Stimulated activated CD4-positive, alpha-beta T cell treated with anti-CD3 and anti-CD28 coated beads, Interleukin-1b, Interleukin-23, amount 100 ng/mL, for 48 hours (primary cell): Measurements from ENCODE around the gene B3GLCT.
"Not testable (repeated sequence)": the region's sequence is repeated elsewhere in the genome, so short reads cannot be mapped to it uniquely, and the experiment has no call there.

Experiments used
- DNase-seq: peaks from one replicate; pipeline ENCODE4 v3.0.0-alpha.2; 2020

The B3GLCT gene

DNA sequence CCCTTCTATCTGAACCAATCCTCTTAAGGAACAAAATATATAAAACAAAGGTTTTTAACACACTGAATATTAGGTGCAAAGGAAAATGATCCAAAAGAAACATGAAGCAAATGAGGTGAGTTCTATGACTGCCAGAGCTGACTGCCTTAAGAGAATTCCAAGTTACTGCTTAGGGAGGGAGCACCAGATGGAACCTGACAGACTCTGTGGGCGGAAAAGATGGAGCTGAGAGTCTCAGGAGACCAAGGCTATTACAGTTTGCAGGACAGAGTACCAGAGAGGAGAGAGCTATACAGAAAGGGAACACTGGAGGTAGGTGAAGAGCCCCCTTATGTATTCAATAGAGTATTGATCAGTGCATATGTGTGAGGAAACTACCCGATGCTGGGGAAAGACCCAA is 87.2 kb downstream of the B3GLCT start:
- DNase-seq: no peak

DNA sequence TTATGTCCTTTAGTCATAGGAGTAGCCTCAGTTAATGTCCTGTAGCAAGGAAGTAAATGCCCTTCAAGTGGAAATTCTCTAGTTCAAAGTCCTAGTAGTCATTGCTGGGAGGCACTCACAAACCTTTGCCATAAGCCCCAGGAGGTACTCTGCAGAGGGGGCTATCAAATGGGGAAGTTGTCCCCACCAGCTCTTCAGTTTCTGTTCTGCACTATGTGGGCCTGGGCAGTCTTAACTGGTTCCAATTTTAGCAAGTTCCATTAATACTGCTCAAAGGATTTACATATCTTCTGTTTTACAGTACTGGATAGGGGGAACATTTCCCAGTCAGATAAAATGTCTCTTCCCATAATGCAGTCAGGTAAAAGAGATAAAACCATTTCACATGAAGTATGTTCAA is 101.3 kb downstream of the B3GLCT start:
- DNase-seq: no peak

DNA sequence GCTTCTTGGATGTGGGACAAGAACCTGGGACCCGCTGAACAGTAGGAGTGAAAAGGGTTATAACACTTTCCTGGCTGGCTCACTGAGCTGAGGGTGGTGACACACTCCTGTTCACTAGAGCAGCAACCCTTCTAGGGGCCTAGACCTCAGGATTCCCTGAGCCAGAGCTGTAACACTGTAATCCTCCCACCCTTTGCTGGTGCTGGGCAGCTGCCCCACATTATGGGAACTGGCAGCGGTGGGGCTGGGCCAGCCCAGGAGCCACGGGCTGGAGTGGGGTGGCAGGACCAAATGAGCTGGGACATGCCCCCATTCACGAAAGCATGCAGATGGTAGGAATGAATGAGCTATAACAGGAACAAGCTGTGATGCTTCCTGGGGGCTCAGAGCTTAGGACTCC is 110.6 kb downstream of the B3GLCT start:
- no peak for DNase-seq

DNA sequence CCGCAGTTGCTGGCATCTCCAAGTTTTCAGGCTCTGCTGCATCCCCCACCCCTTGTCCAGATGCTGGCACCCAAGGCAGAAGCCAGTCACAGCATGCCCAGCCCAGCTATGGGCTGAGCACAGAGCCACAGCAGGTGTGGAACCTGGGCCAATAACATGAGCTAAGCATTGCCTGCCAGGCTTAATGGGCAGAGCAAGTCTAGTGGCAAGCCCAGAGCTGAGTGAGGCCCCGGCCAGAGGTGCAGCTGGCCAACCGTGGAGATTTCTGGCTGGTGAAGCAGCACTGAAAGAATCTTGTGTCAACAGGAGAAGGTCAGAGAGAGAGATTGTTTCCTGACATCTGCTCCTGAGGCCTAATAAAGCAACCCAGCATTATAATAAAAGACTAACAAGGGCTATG is 111.0 kb downstream of the B3GLCT start:
- no peak for DNase-seq

DNA sequence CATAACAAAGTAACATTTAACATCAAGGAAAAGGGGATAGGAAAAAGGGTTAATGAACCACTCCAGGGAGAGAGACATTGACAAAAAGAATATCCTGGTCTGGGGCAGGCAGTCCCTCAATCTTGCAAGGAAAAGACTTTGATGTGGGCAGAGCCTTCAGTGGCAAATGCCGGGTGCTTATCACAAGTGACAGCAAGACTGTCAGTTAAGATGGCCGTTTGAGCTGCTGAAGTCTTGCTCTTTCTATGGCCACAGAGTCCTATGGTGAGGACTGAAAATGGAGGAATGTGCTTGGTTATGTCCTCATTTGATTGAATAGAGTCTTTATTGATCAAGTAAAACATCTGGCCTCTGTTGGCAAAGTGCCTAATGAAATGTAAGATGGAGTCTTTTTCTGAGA is 112.1 kb downstream of the B3GLCT start:
- DNase-seq: no peak

DNA sequence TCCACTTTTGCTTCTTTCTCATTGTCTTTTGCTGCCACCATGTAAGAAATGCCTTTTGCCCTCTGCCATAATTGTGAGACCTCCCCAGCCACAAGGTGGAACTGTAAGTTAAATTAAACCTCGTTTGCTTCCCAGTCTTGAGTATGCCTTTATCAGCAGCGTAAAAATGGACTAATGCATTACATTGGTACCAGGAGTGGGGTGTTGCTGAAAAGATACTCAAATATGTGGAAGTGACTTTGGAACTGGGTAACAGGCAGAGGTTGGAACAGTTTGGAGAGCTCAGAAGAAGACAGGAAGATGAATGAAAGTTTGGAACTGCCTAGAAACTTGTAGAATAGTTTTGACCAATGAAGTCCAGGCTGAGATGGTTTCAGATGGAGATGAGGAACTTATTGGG is 115.2 kb downstream of the B3GLCT start:
- no peak for DNase-seq

DNA sequence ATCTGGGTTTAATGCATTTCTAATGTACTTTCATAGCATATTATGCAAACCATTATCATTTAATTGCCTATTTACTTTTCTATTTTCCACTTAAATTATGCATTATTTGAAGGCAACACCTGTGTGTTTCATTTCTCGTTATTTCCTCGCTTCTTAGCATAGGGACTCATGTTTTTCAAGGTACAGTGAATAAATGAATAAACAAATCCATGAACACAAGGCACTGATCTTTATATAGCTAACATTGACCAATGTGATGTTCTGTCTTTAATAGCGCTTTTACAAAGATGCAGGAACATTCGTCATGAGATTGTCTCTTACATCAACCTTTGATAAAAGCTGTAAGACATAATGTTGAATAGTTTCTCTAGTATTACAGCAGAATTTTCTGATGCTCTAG is 121.2 kb downstream of the B3GLCT start:
- no peak for DNase-seq

DNA sequence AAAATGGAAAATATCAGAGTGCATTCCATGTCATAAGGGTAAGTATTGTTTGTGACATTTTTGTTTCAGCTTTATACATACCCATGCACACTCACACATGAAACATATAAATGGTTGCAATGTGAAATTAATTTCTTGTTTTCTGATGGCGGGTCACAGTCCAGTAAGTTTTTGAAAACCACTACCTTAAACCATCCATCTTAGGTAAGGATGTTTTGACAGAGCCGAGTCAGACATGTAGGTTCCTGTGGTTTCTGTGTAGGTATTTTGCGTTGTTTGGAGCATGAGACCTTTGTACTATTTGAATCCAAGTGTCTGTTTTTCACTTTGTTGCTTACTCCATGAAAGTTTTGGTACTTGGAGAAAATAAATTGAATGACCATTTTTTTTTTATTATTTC is 121.7 kb downstream of the B3GLCT start:
- no peak for DNase-seq

DNA sequence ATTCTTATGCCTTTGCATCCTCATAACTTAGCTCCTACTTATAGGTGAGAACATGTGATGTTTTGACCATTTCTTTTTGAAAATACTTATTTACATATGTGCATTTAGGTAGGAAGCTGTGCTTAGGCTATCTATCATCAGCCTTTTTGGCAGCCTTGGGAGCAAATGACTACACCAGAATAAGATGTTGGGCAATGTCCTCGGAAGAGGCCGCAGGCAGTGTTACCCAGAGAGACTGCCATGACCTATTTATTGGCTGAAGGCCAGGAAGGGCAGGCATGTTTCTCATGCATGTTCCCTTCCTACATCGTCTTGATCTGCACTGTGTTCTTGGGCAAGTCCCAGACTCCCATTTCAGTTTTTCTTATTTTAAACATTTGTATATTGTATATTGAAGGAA is 122.3 kb downstream of the B3GLCT start:
- no peak for DNase-seq

DNA sequence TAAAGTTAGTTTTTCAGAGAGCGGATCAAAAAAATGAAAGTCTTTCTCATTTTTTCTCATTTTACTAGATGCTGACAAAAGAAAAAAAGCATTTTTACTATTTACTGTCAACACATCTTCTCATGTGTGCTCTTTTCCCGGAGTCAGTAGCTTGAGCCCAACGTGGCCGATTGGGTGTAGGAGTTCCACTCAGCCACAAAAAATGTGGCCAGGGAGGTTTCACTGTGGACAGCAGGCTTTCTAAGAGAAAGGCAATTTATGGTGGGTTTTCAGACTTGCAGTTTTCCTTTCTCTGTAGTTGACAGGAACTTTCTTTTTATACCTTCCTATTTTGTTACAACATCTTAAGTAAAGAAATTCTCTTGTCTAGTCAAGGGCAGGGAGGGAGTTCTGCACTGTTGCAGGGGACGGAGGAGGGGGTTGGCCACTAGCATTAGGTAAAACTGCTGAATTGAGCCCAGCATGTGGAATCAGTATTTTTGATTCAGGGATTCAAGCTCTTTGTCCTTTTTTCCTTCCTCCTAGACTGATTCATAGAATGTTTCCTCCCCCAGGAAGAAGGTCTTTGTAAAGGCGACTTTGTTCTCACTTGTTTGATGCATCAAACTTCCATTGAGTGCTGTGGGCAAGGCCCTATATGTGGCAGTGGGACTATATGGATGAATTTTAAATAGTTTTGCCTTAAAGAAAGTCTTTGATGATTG is 123.1 kb downstream of the B3GLCT start:
- no peak for DNase-seq

DNA sequence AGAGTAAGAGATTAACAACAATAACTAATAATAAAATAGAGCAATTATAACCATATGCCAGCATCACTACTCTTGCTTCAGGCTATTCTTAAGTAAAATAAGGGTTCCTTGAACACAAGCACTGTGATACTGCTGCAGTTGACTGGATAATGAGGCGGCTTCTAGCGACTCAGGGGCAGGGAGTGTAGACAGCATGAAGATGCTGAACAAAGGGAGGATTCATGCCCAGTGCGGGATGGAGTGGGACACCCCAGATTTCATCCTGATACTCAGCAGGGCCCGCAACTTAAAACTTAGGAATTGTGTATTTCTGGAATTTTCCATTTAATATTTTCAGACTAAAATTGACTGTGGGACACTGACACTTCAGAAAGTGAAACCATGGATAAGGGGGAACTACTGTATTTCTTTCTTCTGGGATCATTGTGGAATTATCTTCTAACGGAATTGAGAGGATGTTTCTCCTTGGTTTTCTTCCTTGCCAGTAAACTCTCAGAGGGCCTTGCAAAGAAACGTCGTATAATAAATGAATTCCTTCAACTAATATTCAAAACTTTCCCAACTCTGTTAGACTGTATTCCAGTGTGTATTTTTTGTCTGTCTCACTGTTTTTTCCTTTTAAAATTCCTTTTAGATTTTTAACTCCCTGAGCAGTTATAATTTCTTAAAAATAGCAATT is 127.5 kb downstream of the B3GLCT start:
- no peak for DNase-seq

DNA sequence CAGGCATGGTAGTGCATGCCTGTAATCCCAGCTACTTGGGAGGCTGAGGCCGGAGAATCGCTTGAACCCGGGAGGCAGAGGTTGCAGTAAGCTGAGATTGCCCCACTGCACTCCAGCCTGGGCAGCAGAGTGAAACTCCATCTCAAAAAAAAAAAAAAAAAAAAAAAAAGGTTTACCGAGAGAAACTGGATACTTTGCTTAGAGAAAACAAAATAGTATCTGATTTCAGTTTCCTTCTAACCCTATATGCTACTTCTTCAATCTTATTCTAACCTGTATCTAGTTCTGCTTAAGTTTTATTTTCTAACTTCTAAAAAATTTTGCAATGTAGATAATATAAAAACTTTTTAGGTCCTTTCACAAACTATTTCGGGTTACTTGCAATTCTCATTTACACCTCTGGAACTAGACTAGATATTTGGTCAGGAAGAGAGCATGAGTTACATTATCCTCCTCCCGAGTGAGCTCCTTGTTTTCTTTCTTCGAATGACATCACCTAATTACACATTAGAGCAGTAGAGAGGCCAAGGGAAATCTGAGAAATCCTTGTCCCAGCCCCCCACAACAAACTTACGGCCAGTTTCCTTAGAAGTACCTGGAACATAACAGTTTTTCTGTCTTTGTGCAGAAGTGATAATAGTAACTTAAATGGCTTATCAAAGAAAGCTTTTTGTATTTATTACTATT is 128.9 kb downstream of the B3GLCT start:
- DNase-seq: no peak

DNA sequence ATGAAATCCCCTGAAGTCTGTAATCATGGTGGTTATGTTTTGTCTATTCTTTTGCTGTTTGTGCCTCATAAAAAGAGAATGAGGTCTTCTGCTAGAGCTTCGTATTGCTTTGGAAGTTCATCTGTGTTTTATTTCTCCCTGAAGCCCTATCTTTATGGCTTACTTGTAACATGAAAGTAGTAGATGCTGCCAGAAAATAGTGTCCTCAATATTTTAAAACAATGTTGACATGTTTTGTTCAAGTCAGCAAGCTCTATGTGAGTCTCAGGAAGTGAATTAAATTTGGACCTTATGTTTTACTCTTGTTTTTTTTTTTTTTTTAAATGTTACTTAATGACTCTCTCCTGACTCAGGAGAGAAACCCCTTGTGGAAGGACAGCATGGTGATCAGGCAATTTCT is 130.5 kb downstream of the B3GLCT start:
- DNase-seq: no peak

DNA sequence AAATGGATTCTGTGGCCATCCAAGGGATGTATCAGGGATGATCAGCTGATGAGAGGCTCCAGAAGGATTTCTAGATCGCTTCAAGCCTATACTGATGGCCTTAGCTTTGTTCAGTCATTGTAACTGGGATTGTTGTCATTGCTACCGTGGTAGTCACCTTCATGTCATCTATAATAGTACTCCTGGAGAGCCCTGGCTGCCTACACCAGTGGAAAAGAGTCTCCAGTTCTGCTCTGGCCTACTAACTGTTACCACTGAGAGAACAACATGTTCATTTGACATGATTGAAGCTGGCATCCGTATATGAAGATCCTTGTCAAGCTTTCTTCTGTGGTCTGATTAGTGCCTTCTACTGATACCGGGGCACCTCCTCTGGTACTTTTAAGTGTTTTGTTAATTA is 131.3 kb downstream of the B3GLCT start:
- DNase-seq: no peak

DNA sequence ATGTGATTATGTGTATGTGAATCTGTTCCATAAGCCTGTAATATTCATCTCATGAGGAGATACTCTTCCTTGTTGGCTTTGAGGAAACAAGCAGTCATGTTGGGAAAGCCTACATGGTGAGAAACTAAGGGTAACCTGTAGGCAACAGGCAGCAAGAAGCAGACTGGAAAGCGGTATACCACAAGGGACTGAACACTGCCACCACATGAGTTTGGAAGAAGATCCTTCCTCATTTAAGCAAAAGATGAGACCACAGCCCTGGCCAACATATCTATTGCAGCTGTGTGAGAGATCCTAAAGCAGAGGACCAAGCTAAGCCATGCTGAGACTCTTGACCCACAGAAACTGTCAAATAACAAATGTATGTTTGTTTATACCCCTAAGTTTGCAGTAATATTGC is 134.8 kb downstream of the B3GLCT start:
- DNase-seq: no peak

DNA sequence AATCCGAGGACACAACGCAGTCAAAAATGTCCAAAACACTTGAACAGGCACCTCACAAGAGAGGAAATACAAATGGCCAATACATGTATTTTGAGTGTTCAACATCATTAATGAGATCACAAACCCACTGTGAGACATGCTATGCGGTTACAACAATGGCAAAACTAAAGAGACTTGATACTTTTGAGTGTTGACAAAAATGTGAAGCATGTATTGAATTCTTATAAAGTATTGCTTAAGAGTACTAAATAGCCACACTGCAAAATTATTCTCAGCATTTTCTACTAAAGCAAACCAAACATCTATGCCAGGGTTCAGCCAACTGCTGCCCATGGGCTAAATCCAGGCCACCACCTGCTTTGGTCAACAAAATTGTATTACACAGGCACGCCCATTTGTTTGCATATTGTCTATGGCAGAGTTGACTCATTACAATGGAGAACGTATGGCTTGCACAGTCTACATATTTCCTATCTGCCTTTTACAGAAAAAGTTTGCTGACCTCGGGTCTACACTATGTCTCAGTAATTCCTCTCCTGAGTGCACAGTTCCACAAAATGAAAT is 135.3 kb downstream of the B3GLCT start:
- no peak for DNase-seq

DNA sequence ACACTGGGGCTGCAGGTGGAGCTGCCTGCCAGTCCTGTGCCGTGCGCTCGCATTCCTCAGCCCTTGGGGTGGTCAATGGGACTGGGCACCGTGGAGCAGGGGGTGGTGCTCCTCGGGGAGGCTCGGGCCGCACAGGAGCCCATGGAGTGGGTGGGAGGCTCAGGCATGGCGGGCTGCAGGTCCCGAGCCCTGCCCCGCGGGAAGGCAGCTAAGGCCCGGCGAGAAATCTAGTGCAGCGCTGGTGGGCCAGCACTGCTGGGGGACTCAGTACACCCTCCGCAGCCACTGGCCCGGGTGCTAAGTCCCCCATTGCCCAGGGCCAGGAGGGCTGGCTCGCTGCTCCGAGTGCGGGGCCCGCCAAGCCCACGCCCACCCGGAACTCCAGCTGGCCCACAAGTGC is 139.8 kb downstream of the B3GLCT start:
- DNase-seq: not testable (repeated sequence)

DNA sequence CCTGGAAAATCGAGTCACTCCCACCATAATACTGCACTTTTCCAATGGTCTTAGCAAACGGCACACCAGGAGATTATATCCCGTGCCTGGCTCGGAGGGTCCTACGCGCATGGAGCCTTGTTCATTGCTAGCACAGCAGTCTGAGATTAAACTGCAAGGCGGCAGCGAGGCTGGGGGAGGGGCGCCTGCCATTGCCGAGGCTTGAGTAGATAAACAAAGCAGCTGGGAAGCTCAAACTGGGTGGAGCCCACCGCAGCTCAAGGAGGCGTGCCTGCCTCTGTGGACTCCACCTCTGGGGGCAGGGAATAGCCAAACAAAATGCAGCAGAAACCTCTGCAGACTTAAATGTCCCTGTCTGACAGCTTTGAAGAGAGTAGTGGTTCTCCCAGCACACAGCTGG is 141.1 kb downstream of the B3GLCT start:
- DNase-seq: not testable (repeated sequence)

DNA sequence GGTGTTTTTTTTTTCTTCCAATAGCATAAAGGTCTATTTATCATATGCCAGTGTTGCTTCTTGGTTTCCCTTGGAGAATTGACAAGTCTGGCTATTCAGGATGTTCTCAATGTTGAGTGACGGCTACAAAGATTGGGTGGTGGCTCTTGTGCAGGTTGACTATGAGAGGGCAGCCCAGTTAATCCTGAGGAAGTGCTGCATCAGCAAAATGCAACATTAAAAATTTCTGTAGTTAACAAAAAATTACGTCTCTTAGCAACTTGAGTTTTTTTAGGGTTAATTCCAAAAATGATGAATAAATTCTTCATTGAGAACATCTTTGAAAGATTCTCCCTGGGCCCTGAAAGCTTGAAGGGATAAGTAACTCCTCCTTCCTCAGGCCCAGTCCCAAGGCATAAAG is 147.1 kb downstream of the B3GLCT start:
- no peak for DNase-seq

DNA sequence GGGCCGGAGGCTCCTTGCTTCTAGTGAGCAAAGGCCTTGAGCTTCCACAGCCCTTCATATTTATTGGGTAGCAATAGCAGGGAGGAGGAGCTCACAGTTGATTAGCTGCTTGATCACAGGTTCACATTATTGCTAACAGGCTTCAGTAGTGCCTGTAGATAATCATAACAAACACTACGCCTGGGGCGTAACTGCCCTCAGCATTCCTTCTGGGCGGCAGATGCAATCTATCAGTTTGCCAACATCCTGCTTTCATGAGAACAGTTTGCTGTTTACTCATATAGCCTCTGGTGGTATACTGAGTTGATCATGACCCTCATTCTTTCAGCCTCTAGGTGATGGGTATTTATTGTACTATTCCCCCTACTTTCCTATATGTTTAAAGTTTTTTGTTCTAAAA is 149.4 kb downstream of the B3GLCT start:
- DNase-seq: no peak

DNA sequence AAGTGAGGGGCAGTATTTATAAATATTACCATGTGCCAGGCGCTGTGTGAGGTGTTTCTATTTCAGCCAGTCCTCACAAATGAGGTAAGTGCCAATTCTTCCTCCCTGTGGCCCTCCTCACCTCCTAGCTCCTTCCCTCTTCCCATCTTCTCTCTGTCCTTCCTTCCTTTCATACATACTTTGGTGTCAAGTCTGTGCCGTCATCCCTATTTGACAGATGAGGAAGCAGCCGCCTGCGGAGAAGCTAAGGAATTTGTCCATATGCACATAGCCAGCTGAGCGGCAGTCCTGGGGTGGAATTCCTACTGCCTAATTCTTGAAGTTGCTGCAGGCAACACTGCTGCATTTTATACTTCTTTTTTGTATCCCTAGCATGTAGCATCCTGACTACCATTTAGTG is 150.8 kb downstream of the B3GLCT start:
- DNase-seq: no peak

DNA sequence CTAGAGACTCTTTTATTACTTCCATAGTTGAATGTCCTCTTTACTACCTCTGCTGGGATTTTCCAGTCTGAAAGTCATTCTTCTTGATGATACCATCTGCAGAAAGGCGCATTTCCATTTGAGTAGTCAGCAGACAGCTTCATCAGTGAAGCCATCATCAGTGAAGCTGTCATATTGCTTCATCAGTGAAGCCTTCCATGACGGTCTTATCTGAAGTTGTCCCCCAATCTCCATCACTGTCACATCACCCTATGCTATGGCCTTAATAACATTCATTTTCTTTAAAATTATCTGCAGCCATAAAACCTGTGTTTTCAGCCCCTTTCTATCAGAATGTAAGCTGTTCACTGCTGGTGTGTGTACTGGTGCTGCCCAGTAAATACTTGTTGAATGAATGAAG is 151.6 kb downstream of the B3GLCT start:
- DNase-seq: no peak

DNA sequence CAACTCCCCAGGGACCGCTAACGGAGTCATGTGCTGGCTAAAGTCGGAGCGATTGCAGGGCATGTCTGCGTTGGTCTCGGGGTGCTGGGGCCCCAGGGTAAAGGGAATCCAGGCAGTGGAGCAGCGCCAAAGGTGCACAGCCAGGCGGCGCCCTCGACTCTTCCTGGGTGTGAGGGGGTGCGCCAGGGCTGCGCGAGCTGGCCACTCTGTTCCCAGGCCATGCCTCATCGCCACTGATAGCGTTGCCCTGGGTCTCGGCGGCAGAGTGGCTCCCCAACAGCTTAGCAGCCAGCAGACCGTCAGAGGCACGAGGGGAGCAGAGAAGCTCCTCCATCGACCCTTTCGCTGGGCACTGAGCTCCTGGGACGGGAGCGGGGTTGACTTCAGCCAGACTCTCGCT is 152.7 kb downstream of the B3GLCT start:
- no peak for DNase-seq

DNA sequence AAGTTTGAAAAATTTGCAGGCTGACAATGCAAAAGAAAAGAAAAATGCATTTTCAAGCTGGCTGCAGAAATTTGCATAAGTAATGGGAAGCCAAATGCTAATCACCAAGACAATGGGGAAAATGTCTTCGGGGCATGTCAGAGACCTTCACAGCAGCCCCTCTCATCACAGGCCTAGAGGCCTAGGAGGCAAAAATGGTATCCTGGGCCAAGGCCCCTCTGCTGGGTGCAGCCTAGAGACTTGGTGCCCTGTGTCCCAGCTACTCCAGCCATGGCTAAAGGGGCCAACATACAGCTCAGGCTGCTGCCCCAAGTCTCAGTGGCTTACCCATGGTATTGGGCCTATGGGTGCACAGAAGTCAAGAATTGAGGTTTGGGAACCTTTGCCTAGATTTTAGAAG is 155.2 kb downstream of the B3GLCT start:
- no peak for DNase-seq
